ENCODE measurements around the gene SLC26A5. TPM values are rescaled to one million over a fixed set of nuclear protein-coding genes. Genes with fewer than 3 reads are reported as not detected.
A peak's percentile ranks its signal among the peaks of the same experiment; 100 is the strongest.
"Not testable (repeated sequence)": the region's sequence is repeated elsewhere in the genome, so short reads cannot be mapped to it uniquely, and the experiment has no call there.

The SLC26A5 gene, protein sequence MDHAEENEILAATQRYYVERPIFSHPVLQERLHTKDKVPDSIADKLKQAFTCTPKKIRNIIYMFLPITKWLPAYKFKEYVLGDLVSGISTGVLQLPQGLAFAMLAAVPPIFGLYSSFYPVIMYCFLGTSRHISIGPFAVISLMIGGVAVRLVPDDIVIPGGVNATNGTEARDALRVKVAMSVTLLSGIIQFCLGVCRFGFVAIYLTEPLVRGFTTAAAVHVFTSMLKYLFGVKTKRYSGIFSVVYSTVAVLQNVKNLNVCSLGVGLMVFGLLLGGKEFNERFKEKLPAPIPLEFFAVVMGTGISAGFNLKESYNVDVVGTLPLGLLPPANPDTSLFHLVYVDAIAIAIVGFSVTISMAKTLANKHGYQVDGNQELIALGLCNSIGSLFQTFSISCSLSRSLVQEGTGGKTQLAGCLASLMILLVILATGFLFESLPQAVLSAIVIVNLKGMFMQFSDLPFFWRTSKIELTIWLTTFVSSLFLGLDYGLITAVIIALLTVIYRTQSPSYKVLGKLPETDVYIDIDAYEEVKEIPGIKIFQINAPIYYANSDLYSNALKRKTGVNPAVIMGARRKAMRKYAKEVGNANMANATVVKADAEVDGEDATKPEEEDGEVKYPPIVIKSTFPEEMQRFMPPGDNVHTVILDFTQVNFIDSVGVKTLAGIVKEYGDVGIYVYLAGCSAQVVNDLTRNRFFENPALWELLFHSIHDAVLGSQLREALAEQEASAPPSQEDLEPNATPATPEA
- total RNA-seq (under 1 TPM in 6 of 7 donors, not detected in 1; 0.10 to 0.88 (median 0.60) TPM), polyA plus RNA-seq (under 1 TPM; 0.02 to 0.22 (median 0.17) TPM)
- long read RNA-seq, donor 1, partial matches to known transcripts: 16 of 16 reads
- long read RNA-seq, donor 1, other reads (novel, unspliced or antisense): 0 of 16 reads
- long read RNA-seq, donor 2, partial matches to known transcripts: 74 of 74 reads
- long read RNA-seq, donor 2, other reads (novel, unspliced or antisense): 0 of 74 reads

DNA sequence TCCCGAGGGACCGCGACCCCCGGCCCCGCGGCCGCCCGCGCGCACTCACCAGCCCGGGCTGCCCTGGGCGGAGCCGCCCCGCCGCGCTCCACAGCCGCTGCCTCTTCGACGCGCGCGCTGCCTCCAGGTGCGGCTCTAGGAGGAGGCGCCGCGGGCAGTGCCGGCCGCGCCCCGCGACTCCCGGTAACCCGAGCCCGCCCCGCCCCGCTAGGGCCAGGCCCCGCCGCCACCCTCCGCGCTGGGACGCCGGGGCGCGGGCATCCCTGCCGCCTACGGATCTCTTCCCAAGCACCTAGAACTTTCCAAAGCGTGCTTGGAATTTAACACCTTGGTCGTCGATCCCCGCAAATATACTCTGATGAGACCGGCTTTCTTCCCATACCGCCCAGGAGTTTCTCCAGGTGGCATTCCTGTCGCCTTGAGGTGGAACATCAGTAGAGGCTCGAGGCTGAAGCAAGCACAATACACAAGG lies at the start of gene SLC26A5:
Gene SLC26A5, minus strand, starts transcription at position 159 of the 472 bp plus-strand sequence. CDS start 24,693 bp downstream, outside the sequence.
- Histone ChIP-seq H3K36me3 (no peaks in the 10 kb centered on the region), H3K27ac (peak within 1 kb of the TSS in 1 of 8 donors; percentile 33), H3K4me3 (peak within 1 kb of the TSS; percentile 14 to 62 (median 30)), H3K4me1 (peaks cover 0 to 29% (median 21%) of the 10 kb centered on the region in 6 donors), H3K27me3 (replicated peaks in 1 of 7) (peaks cover 0 to 75% (median 41%) of the 10 kb centered on the region in 7 donors), H3K9me3 (peaks cover 0 to 3% (median 0%) of the 10 kb centered on the region in 8 donors)
- TF ChIP-seq POLR2A (IDR thresholded peaks at IDR 0.05) (no peak), POLR2AphosphoS5 (IDR thresholded peaks at IDR 0.05) (no peak)
- TF ChIP-seq, protein P1, sequence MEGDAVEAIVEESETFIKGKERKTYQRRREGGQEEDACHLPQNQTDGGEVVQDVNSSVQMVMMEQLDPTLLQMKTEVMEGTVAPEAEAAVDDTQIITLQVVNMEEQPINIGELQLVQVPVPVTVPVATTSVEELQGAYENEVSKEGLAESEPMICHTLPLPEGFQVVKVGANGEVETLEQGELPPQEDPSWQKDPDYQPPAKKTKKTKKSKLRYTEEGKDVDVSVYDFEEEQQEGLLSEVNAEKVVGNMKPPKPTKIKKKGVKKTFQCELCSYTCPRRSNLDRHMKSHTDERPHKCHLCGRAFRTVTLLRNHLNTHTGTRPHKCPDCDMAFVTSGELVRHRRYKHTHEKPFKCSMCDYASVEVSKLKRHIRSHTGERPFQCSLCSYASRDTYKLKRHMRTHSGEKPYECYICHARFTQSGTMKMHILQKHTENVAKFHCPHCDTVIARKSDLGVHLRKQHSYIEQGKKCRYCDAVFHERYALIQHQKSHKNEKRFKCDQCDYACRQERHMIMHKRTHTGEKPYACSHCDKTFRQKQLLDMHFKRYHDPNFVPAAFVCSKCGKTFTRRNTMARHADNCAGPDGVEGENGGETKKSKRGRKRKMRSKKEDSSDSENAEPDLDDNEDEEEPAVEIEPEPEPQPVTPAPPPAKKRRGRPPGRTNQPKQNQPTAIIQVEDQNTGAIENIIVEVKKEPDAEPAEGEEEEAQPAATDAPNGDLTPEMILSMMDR (IDR thresholded peaks at IDR 0.05 in 8 of 11, conservative IDR thresholded peaks at IDR 0.05 in 3 of 11): no peak
- 2 to 7% (median 5%) methylated on average over 18 to 54 of the region's 54 CpGs for WGBS, 5 donors
- intact Hi-C loops (cut with DNase I; ENCODE audit: low total_unique reads): no loop called here
- peak; percentile 71 for DNase-seq

DNA sequence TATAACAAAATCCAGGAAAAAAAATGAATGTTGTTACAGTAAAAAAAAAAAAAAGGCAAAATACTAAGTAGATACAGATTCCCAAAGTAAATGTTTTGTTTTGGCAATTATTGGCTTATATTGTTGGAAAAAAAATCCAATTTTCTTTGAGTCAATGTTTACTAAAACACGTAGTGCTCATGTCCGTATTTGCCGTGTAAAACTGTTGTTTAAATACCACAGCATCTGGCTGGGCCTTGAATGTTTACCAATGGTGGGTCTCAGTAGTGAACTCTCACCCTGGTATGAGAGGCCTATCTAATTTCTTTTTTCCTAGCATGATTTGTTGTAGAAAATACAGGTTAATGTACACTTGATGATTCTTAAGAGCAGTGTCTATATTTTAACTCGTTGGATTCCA lies 41.4 kb upstream of the SLC26A5 start:
- Histone ChIP-seq H3K27me3 (replicated peaks in 1 of 7) (peaks cover 0 to 19% (median 0%) of the 10 kb centered on the region in 7 donors), H3K36me3 (no peaks in the 10 kb centered on the region), H3K27ac (no peak overlapping the region), H3K4me1 (no peaks in the 10 kb centered on the region), H3K4me3 (no peak overlapping the region), H3K9me3 (no peaks in the 10 kb centered on the region)
- DNase-seq: no peak
- no peak for TF ChIP-seq POLR2A (IDR thresholded peaks at IDR 0.05)
- TF ChIP-seq POLR2AphosphoS5 (IDR thresholded peaks at IDR 0.05): no peak
- TF ChIP-seq, protein P1 (IDR thresholded peaks at IDR 0.05 in 8 of 11, conservative IDR thresholded peaks at IDR 0.05 in 3 of 11): no peak
- intact Hi-C loops (cut with DNase I; ENCODE audit: low total_unique reads): no loop called here
- 87 to 91% (median 89%) methylated on average over 4 of the region's 4 CpGs for WGBS, 5 donors

DNA sequence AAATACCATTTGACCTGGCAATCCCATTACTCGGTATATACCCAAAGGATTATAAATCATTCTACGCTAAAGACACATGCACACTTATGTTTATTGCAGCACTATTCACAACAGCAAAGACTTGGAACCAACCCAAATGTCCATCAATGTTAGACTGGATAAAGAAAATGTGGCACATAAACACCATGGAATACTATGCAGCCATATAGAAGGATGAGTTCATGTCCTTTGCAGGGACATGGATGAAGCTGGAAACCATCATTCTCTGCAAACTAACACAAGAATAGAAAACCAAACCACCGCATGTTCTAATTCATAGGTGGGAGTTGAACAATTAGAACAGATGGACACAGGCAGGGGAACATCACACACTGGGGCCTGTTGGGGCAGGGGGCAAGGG lies 40.9 kb upstream of the SLC26A5 start:
- H3K9me3 ChIP-seq; DNase-seq; H3K4me1 ChIP-seq; H3K4me3 ChIP-seq; intact Hi-C loops (cut with DNase I; ENCODE audit: low total_unique reads); H3K27ac ChIP-seq; H3K36me3 ChIP-seq: not testable (repeated sequence)
- WGBS, 5 donors: 69 to 97% (median 76%) methylated on average over 3 of the region's 3 CpGs
- H3K27me3 ChIP-seq (replicated peaks in 1 of 7): peaks cover 0 to 24% (median 0%) of the 10 kb centered on the region in 7 donors

DNA sequence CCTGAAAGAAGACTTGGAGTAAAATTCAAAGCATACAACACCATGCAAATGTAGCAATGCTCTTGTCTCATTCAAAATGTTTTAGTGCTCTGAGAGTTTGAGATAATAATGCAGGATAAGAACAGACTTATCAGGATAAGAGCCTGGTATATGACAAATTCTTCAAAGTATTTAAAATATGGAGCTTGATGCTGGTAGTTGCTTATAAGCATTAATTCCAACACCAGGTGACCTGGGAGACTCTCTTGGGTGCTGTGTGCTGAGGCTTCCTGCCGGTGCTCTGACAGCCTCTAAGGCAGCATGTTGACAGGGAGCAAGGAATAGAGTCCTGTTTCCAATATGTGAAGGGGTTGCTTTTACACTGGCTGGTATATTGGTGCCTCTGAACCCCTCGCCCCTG lies 34.8 kb upstream of the SLC26A5 start:
- Histone ChIP-seq H3K36me3 (no peaks in the 10 kb centered on the region), H3K27me3 (replicated peaks in 1 of 7) (peaks cover 0 to 32% (median 0%) of the 10 kb centered on the region in 7 donors), H3K27ac (no peak overlapping the region), H3K4me3 (no peak overlapping the region), H3K4me1 (no peaks in the 10 kb centered on the region), H3K9me3 (no peaks in the 10 kb centered on the region)
- WGBS, 5 donors: 63 to 82% (median 74%) methylated on average over 2 of the region's 2 CpGs
- intact Hi-C loops (cut with DNase I; ENCODE audit: low total_unique reads): no loop called here
- DNase-seq: no peak
- TF ChIP-seq POLR2AphosphoS5 (IDR thresholded peaks at IDR 0.05): no peak
- TF ChIP-seq POLR2A (IDR thresholded peaks at IDR 0.05): no peak
- TF ChIP-seq, protein P1 (IDR thresholded peaks at IDR 0.05 in 8 of 11, conservative IDR thresholded peaks at IDR 0.05 in 3 of 11): no peak

Data from spleen (tissue), 13 donors.